ENCODE results near the gene TSPO.

DNA sequence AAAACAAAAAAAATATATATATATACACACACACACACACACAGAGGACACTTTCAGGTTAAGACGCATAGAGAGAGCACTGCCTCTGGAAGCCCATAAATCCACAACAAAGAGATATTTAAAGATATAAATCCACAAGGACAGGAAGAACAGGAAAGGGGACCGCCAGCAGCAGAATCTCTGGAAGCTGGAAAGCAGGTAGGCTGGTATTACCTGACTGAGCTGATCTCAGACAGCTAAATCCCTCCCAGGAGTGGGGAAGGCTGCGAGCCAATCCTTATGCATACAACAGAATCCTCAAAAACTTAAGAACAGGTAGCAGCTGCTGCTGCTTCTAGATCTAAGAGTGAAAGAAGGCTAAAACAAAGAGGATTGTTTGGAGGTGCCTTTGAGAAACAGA is 6.4 kb upstream of the TSPO start:
- TF ChIP-seq, protein P1, sequence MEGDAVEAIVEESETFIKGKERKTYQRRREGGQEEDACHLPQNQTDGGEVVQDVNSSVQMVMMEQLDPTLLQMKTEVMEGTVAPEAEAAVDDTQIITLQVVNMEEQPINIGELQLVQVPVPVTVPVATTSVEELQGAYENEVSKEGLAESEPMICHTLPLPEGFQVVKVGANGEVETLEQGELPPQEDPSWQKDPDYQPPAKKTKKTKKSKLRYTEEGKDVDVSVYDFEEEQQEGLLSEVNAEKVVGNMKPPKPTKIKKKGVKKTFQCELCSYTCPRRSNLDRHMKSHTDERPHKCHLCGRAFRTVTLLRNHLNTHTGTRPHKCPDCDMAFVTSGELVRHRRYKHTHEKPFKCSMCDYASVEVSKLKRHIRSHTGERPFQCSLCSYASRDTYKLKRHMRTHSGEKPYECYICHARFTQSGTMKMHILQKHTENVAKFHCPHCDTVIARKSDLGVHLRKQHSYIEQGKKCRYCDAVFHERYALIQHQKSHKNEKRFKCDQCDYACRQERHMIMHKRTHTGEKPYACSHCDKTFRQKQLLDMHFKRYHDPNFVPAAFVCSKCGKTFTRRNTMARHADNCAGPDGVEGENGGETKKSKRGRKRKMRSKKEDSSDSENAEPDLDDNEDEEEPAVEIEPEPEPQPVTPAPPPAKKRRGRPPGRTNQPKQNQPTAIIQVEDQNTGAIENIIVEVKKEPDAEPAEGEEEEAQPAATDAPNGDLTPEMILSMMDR (IDR thresholded peaks at IDR 0.05; ENCODE audit: poor library complexity): no peak
- no peak for TF ChIP-seq EZH2 (IDR thresholded peaks at IDR 0.05; ENCODE audit: borderline replicate concordance)
